ENCODE data around the gene LAMA2. TPM values are rescaled to one million over a fixed set of nuclear protein-coding genes. Genes with fewer than 3 reads are reported as not detected.

LAMA2 gene
- total and polyA plus RNA-seq, 2 of the 8 experiments (the other 6 are each of a cell fraction or from before 2014, with no cell fraction given) = 1.3 to 3.8 TPM

DNA sequence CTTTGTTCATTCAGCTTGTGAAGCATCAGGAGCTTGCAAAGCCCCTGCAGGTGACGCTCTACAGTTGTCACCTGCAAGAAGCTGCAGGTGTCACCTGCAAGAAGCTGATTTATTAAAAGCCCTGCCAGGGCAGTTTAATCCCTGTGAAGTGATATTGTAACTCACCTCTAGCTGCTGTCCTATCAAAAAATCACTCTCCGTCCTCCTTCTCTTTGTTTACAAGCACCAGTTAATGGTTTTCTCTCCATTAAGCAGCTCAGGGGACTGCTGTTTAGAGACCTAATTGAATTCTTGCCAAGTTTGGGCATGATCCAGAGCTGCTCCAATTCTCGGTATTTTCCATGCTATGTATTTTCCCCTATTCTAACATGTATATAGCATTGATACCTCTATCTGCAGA, 481.1 kb downstream of the LAMA2 start:
- no peaks in the 10 kb centered on the region for H3K79me2 ChIP-seq (ENCODE audit: control insufficient read depth in 1 of 2, insufficient read depth in 2 of 2, low read length in 2 of 2)
- H3K9me3 ChIP-seq (ENCODE audit: insufficient read depth in 2 of 2, low read depth in 1 of 2, low read length in 1 of 2) = no peaks in the 10 kb centered on the region
- no peak overlapping the region for H3K4me2 ChIP-seq (ENCODE audit: insufficient read depth in 1 of 2, low read depth in 2 of 2, low read length in 2 of 2)
- no peak overlapping the region for H4K5ac ChIP-seq (ENCODE audit: insufficient read length, low read depth, low read length)
- H2BK12ac ChIP-seq (ENCODE audit: low read depth, low read length) = no peak overlapping the region
- FAIRE-seq (no peak), DNase-seq (ENCODE audit: low read depth in 1 of 2, low spot score in 2 of 2) (no peak)
- H3K27me3 ChIP-seq (replicated peaks in 1 of 4; ENCODE audit: control insufficient read depth in 3 of 4, extremely low read depth in 1 of 4, insufficient read depth in 3 of 4, low read length in 3 of 4) = no peaks in the 10 kb centered on the region
- H4K8ac ChIP-seq (ENCODE audit: extremely low read depth, insufficient read depth, low read length) = no peak overlapping the region
- H3K4me1 ChIP-seq (replicated peaks in 1 of 4; ENCODE audit: control insufficient read depth in 3 of 4, insufficient read depth in 4 of 4, low read length in 3 of 4) = no peaks in the 10 kb centered on the region; a peak in 2 of 7 replicates
- no peaks in the 10 kb centered on the region for H3K79me1 ChIP-seq (ENCODE audit: low read depth, low read length)
- no peak overlapping the region for H3K9ac ChIP-seq (replicated peaks in 1 of 4; ENCODE audit: extremely low read depth in 1 of 4, low read depth in 3 of 4, low read length in 3 of 4)
- no peak overlapping the region for H2BK120ac ChIP-seq (replicated peaks; ENCODE audit: low read depth, low read length)
- H3K23ac ChIP-seq (ENCODE audit: insufficient read length) = no peak overlapping the region
- CTCF ChIA-PET (ENCODE audit: partially characterized antibody) = interaction anchor here (1.0 to 1.1 kb wide), 3 partner anchors 11 to 112 kb away, joined by 3 read pairs; no protein-coding TSS in a partner anchor
- H3K23me2 ChIP-seq (ENCODE audit: low read depth, low read length) = no peaks in the 10 kb centered on the region
- no peak overlapping the region for H3K18ac ChIP-seq (ENCODE audit: extremely low read depth, low read length)
- no peak overlapping the region for H2BK20ac ChIP-seq (ENCODE audit: low read length)
- H4K20me1 ChIP-seq (replicated peaks in 1 of 2; ENCODE audit: control insufficient read depth in 1 of 2, insufficient read depth in 2 of 2, low read length in 2 of 2) = no peaks in the 10 kb centered on the region
- no peak overlapping the region for H2AK5ac ChIP-seq (ENCODE audit: low read depth, low read length)
- H3K4ac ChIP-seq (replicated peaks; ENCODE audit: insufficient read length, low read depth, low read length) = no peak overlapping the region
- WGBS, 2 experiments (ENCODE audit: extremely low coverage in 1 of 2, insufficient coverage in 1 of 2, insufficient read length in 1 of 2, insufficient replicate concordance in 2 of 2, low coverage in 1 of 2, low lambda C conversion rate in 2 of 2, missing lambda C conversion rate in 1 of 2) = 77% methylated on average over 3 of the region's 3 CpGs; no CpG with 5 or more reads in 1 of the 2 experiments
- no peak overlapping the region for H3K4me3 ChIP-seq (ENCODE audit: extremely low read depth in 1 of 4, insufficient read depth in 2 of 4, low read depth in 3 of 4, low read length in 4 of 4)
- H4K91ac ChIP-seq (replicated peaks; ENCODE audit: insufficient read length, low read length) = no peak overlapping the region
- no peak overlapping the region for H2BK5ac ChIP-seq (ENCODE audit: low read depth, low read length)
- H3K14ac ChIP-seq (ENCODE audit: insufficient read length) = no peak overlapping the region
- no peak overlapping the region for H3K56ac ChIP-seq (replicated peaks; ENCODE audit: insufficient read length, low read depth, low read length)
- H3K27ac ChIP-seq (ENCODE audit: low read depth, low read length) = no peak overlapping the region
- H2BK15ac ChIP-seq (ENCODE audit: low read length) = no peak overlapping the region
- no peak overlapping the region for H2AFZ ChIP-seq (ENCODE audit: low read length)
- no peaks in the 10 kb centered on the region for H3K36me3 ChIP-seq (ENCODE audit: control insufficient read depth in 2 of 4, insufficient read depth in 4 of 4, low read length in 3 of 4)
- POLR2A ChIA-PET (ENCODE audit: partially characterized antibody) = no interaction called here
- TF ChIP-seq RXRA (IDR thresholded peaks at IDR 0.05; ENCODE audit: insufficient read depth, low read depth, low read length) (no peak), SAP30 (IDR thresholded peaks at IDR 0.05; ENCODE audit: insufficient read depth, insufficient replicate concordance, low read length) (no peak), NRF1 (IDR thresholded peaks at IDR 0.05; ENCODE audit: low read depth, low read length) (no peak), TCF12 (IDR thresholded peaks at IDR 0.05; ENCODE audit: low read depth, low read length) (no peak), SIN3A (conservative IDR thresholded peaks at IDR 0.05 in 1 of 2, IDR thresholded peaks at IDR 0.05 in 1 of 2; ENCODE audit: low read depth in 1 of 2, low read length in 2 of 2) (no peak), RFX5 (IDR thresholded peaks at IDR 0.05; ENCODE audit: borderline replicate concordance, low read depth, low read length) (no peak), SP4 (IDR thresholded peaks at IDR 0.05; ENCODE audit: low read length) (no peak), TAF1 (IDR thresholded peaks at IDR 0.05; ENCODE audit: low read depth, low read length) (no peak), MAFK (IDR thresholded peaks at IDR 0.05; ENCODE audit: low read depth, low read length) (no peak), PHF8 (conservative IDR thresholded peaks at IDR 0.05; ENCODE audit: low read depth, low read length) (no peak), SIRT6 (IDR thresholded peaks at IDR 0.05; ENCODE audit: low read length) (no peak)
- TF ChIP-seq, protein P1, sequence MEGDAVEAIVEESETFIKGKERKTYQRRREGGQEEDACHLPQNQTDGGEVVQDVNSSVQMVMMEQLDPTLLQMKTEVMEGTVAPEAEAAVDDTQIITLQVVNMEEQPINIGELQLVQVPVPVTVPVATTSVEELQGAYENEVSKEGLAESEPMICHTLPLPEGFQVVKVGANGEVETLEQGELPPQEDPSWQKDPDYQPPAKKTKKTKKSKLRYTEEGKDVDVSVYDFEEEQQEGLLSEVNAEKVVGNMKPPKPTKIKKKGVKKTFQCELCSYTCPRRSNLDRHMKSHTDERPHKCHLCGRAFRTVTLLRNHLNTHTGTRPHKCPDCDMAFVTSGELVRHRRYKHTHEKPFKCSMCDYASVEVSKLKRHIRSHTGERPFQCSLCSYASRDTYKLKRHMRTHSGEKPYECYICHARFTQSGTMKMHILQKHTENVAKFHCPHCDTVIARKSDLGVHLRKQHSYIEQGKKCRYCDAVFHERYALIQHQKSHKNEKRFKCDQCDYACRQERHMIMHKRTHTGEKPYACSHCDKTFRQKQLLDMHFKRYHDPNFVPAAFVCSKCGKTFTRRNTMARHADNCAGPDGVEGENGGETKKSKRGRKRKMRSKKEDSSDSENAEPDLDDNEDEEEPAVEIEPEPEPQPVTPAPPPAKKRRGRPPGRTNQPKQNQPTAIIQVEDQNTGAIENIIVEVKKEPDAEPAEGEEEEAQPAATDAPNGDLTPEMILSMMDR (IDR thresholded peaks at IDR 0.05; ENCODE audit: control extremely low read depth in 1 of 3, insufficient read depth in 1 of 3, low read depth in 1 of 3, low read length in 3 of 3) = no peak
